SK-N-SH (cell line): ENCODE results near the gene DRGX. TPM values are rescaled to one million over a fixed set of nuclear protein-coding genes. Genes with fewer than 3 reads are reported as not detected.

Experiments used
- CTCF ChIA-PET: fragments of 300-600, 350-600 bp; formaldehyde crosslinking; extraction: SDS; loops from one replicate; lab custom pipeline; 2021; lab: Yijun Ruan, JAX
- POLR2A ChIA-PET: fragments of 350-600 bp; sonication (Branson Sonifier 250); formaldehyde crosslinking; extraction: SDS; loops from one replicate; lab custom pipeline; 2020; ENCODE audit warnings: antibody characterized with exemption, inconsistent platforms; lab: Yijun Ruan, JAX
- DNase-seq: peaks from one replicate; pipeline ENCODE4 v3.0.0; 2012
- H2AFZ ChIP-seq: fragments of 200-600 bp; sonication (generic); 2 replicates; pipeline ENCODE4 v1.8.1; 2016; ENCODE audit warnings: antibody characterized with exemption, mild to moderate bottlenecking, low read depth
- H3F3A ChIP-seq: fragments of 200-600 bp; sonication (generic); replicated peaks from 2 replicates; pipeline ENCODE3; 2016; ENCODE audit warnings: antibody characterized with exemption, mild to moderate bottlenecking; ENCODE audit not compliant: insufficient read depth
- H3K27ac ChIP-seq, 2 experiments: fragments of 200-500 bp in 1 of 2; fragments of 200-600 bp in 1 of 2; sonication (Bioruptor generic) in 1 of 2; sonication (generic), shearing (Covaris generic) in 1 of 2; 2 replicates each; pipeline versions ENCODE4 v1.5.1 to v1.6.1; 2014 to 2016; ENCODE audit warnings: low read depth in 2 of 2, inconsistent platforms in 1 of 2, low read length in 1 of 2, mild to moderate bottlenecking in 1 of 2, mixed read lengths in 1 of 2
- H3K27me3 ChIP-seq: fragments of 200-600 bp; sonication (generic), shearing (Covaris generic); 2 replicates; pipeline ENCODE4 v1.6.1; 2016; ENCODE audit warnings: mixed run types; ENCODE audit not compliant: insufficient read depth
- H3K36me3 ChIP-seq, 2 experiments: fragments of 200-500 bp in 1 of 2; fragments of 200-600 bp in 1 of 2; sonication (Bioruptor generic) in 1 of 2; sonication (generic) in 1 of 2; replicated peaks in 1 of 2; 2 replicates each; pipeline versions ENCODE3 to v1.5.1; 2014 to 2016; ENCODE audit warnings: low read length in 1 of 2, mild to moderate bottlenecking in 1 of 2; ENCODE audit not compliant: insufficient read depth in 2 of 2, control insufficient read depth in 1 of 2
- H3K4me1 ChIP-seq, 2 experiments: fragments of 200-500 bp in 1 of 2; fragments of 200-600 bp in 1 of 2; sonication (Bioruptor generic) in 1 of 2; sonication (generic), shearing (Covaris generic) in 1 of 2; 2 replicates each; pipeline versions ENCODE4 v1.5.1 to v1.6.1; 2014 to 2016; ENCODE audit warnings: low read depth in 1 of 2, low read length in 1 of 2, mixed run types in 1 of 2; ENCODE audit not compliant: insufficient read depth in 2 of 2, control insufficient read depth in 1 of 2
- H3K4me2 ChIP-seq: fragments of 200-600 bp; sonication (generic), shearing (Covaris generic); 2 replicates; pipeline ENCODE4 v1.6.1; 2017; ENCODE audit warnings: mixed run types
- H3K4me3 ChIP-seq, 2 experiments: fragments of 200-500 bp in 1 of 2; fragments of 200-600 bp in 1 of 2; sonication (Bioruptor generic) in 1 of 2; sonication (generic), shearing (Covaris generic) in 1 of 2; 2 replicates each; pipeline versions ENCODE4 v1.5.1 to v1.8.1; 2014 to 2016; ENCODE audit warnings: low read depth in 2 of 2, inconsistent platforms in 1 of 2, low read length in 1 of 2, mild to moderate bottlenecking in 1 of 2, mixed read lengths in 1 of 2, moderate library complexity in 1 of 2
- H3K79me2 ChIP-seq: fragments of 200-600 bp; sonication (generic); 2 replicates; pipeline ENCODE4 v1.8.1; 2017; ENCODE audit warnings: mild to moderate bottlenecking; ENCODE audit not compliant: insufficient read depth
- H3K9ac ChIP-seq: fragments of 200-600 bp; sonication (generic); 2 replicates; pipeline ENCODE4 v1.6.1; 2017; ENCODE audit warnings: mixed run types
- H3K9me2 ChIP-seq: fragments of 200-600 bp; sonication (generic); 2 replicates; pipeline ENCODE4 v1.6.1; 2017; ENCODE audit warnings: mixed run types
- H3K9me3 ChIP-seq: fragments of 200-600 bp; sonication (generic); 2 replicates; pipeline ENCODE4 v1.6.1; 2017; ENCODE audit warnings: mixed run types, mild to moderate bottlenecking, moderate library complexity
- H4K20me1 ChIP-seq: fragments of 200-600 bp; sonication (generic); 2 replicates; pipeline ENCODE4 v1.6.1; 2017; ENCODE audit warnings: mild to moderate bottlenecking, mixed run types; ENCODE audit not compliant: insufficient read depth
- FOXJ3 ChIP-seq: sonication (generic); formaldehyde crosslinking; IDR thresholded peaks from 2 replicates; pipeline ENCODE4 v1.5.1; 2020; ENCODE audit warnings: mild to moderate bottlenecking, missing genetic modification reagents
- FOXM1 ChIP-seq: IDR thresholded peaks from 2 replicates; pipeline ENCODE4 v1.4.0; 2012; ENCODE audit warnings: low read depth, mild to moderate bottlenecking
- MEF2A ChIP-seq: IDR thresholded peaks from 2 replicates; pipeline ENCODE4 v1.4.0; 2012; ENCODE audit warnings: low read depth, borderline replicate concordance
- NFIC ChIP-seq: IDR thresholded peaks from 2 replicates; pipeline ENCODE4 v1.4.0; 2012; ENCODE audit warnings: borderline replicate concordance
- NRF1 ChIP-seq: IDR thresholded peaks from 2 replicates; pipeline ENCODE4 v1.6.1; 2012; ENCODE audit warnings: low read depth, mild to moderate bottlenecking, low read length
- RAD21 ChIP-seq: IDR thresholded peaks from 2 replicates; pipeline ENCODE4 v1.6.1; 2012; ENCODE audit warnings: mild to moderate bottlenecking, low read length
- RFX5 ChIP-seq: IDR thresholded peaks from 2 replicates; pipeline ENCODE4 v1.6.1; 2012; ENCODE audit warnings: mild to moderate bottlenecking, improper control_type of control experiment, low read length
- RXRA ChIP-seq: IDR thresholded peaks from 2 replicates; pipeline ENCODE4 v1.4.0; 2012; ENCODE audit warnings: low read depth, mild to moderate bottlenecking, borderline replicate concordance
- SIN3A ChIP-seq: IDR thresholded peaks from 2 replicates; pipeline ENCODE4 v1.6.1; 2012; ENCODE audit warnings: low read depth, mild to moderate bottlenecking, low read length, moderate library complexity, borderline replicate concordance
- TAF1 ChIP-seq: IDR thresholded peaks from 2 replicates; pipeline ENCODE4 v1.6.1; 2012; ENCODE audit warnings: low read depth, mild to moderate bottlenecking, low read length, moderate library complexity, borderline replicate concordance
- YY1 ChIP-seq: IDR thresholded peaks from 2 replicates; pipeline ENCODE4 v1.4.0; 2012; ENCODE audit warnings: low read depth, mild to moderate bottlenecking
- WGBS: methylation state at CpG from one replicate; pipeline ENCODE4 v1.1.6; 2017; ENCODE audit warnings: low lambda C conversion rate; 5-methylcytosine and 5-hydroxymethylcytosine counted together
- polyA plus RNA-seq, 3 experiments: library from polyadenylated mRNA; depleted of rRNA; stranded (reverse); fragments of >200 nt; gene quantifications; 2 replicates each; pipeline ENCODE4 v1.2.3, GENCODE V29; 2012
- TF ChIP-seq, protein P1 (sequence below): IDR thresholded peaks from 2 replicates; pipeline ENCODE4 v1.4.0; 2012; ENCODE audit warnings: low read depth, borderline replicate concordance
- TF ChIP-seq, protein P2 (sequence below): IDR thresholded peaks from 2 replicates; pipeline ENCODE4; 2012
- TF ChIP-seq, protein P3 (sequence below): IDR thresholded peaks from 2 replicates; pipeline ENCODE4 v1.4.0; 2012; ENCODE audit warnings: low read depth, borderline replicate concordance
- TF ChIP-seq, protein P4 (sequence below): fragments of 200-600 bp; sonication (generic); IDR thresholded peaks from 2 replicates; pipeline ENCODE4 v1.6.1; 2017; ENCODE audit warnings: antibody characterized with exemption, mild to moderate bottlenecking, moderate library complexity
- TF ChIP-seq, protein P5 (sequence below): fragments of 150-350 bp; IDR thresholded peaks from 2 replicates; pipeline ENCODE4 v1.6.1; 2017; ENCODE audit warnings: antibody characterized with exemption, low read length, low read depth, borderline replicate concordance

Gene DRGX
- polyA plus RNA-seq, 1 of the 3 experiments (the other 2 are of a cell fraction): not detected

DNA sequence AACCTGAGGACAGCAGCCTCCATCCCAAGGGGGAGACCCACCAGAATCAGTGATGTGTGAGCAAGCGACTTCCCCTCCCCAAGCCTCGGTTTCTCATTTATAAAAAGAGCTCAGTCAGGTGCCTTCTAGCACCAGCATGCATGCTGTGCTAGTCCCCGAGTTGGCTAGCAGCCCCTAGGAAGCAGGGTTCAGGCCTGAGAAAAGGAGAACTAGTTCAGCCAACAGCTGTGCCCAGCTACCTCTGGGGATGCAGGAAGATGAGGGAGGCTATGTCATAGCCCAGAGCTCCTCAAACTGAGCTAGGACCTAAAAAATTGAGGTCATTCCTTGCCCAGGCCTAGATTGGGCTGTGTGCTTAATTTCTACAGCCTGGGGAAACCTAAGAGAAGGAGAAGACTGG lies 13.7 kb downstream of the DRGX start:
- no peaks in the 10 kb centered on the region for H3F3A ChIP-seq
- H3K9me3 ChIP-seq: no peaks in the 10 kb centered on the region
- WGBS: 15% methylated on average over 3 of the region's 3 CpGs
- POLR2A ChIA-PET: no interaction called here
- no peaks in the 10 kb centered on the region for H3K9me2 ChIP-seq
- H4K20me1 ChIP-seq: no peaks in the 10 kb centered on the region
- no peak overlapping the region for H2AFZ ChIP-seq
- H3K27ac ChIP-seq: no peak overlapping the region
- no peak overlapping the region for H3K9ac ChIP-seq
- no peak overlapping the region for H3K4me3 ChIP-seq
- H3K4me1 ChIP-seq: no peaks in the 10 kb centered on the region; a peak in 1 of 4 replicates
- CTCF ChIA-PET: interaction anchor here (1.0 to 1.7 kb wide), 4 partner anchors 13 to 726 kb away, joined by 3 to 5 read pairs (median 4); no protein-coding TSS in a partner anchor
- no peak for TF ChIP-seq NRF1
- TF ChIP-seq, protein P1, sequence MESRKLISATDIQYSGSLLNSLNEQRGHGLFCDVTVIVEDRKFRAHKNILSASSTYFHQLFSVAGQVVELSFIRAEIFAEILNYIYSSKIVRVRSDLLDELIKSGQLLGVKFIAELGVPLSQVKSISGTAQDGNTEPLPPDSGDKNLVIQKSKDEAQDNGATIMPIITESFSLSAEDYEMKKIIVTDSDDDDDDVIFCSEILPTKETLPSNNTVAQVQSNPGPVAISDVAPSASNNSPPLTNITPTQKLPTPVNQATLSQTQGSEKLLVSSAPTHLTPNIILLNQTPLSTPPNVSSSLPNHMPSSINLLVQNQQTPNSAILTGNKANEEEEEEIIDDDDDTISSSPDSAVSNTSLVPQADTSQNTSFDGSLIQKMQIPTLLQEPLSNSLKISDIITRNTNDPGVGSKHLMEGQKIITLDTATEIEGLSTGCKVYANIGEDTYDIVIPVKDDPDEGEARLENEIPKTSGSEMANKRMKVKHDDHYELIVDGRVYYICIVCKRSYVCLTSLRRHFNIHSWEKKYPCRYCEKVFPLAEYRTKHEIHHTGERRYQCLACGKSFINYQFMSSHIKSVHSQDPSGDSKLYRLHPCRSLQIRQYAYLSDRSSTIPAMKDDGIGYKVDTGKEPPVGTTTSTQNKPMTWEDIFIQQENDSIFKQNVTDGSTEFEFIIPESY: no peak
- no peak for TF ChIP-seq RXRA
- TF ChIP-seq RFX5: no peak
- no peak for TF ChIP-seq FOXJ3 (CRISPR knock-in tag)
- no peak for TF ChIP-seq RAD21
- TF ChIP-seq YY1: no peak
- no peak for TF ChIP-seq TAF1
- TF ChIP-seq NFIC: no peak
- no peak for TF ChIP-seq MEF2A
- no peak for TF ChIP-seq SIN3A
- no peak for DNase-seq
- no peaks in the 10 kb centered on the region for H3K36me3 ChIP-seq
- H3K79me2 ChIP-seq: no peaks in the 10 kb centered on the region
- H3K27me3 ChIP-seq: no peaks in the 10 kb centered on the region; the same call in 1 of the 2 replicates
- no peak overlapping the region for H3K4me2 ChIP-seq

DNA sequence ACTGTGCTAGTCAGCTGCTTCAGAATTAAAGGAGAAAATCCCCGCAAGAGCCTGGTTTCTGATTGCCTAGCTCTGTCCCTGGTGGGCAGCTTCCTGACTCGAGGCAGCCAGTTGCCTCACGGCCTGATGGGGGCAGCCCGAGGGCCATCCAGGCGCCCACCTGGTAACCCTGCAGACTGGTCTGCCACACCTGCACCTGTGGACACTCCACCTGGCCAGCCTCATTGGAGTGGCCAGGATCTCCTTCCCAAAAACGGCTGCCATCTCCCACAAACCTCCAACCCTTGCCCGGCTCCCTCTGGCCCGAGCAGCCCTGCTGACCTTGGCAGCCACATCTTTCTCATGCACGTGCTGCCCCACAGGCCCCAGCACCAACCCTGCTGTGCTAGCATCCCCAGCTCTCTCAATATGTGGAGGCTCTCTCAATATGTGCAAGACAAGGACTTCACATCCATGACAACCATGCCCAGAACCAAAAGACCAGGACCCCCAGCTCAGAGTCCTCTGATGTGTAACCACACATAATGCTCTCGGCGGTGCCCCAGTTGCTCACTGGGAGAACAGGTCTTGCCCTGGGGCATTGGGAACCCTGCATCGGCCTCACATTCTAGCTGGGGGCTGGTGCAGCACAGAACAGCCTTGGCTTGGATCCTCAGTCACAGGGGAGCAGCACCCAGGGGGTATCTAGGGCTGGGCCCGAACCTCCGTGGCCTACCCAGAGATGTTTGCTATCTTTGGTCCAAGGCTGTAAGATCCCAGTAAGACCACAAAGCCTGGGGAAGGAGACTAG lies 14.6 kb downstream of the DRGX start:
- no peak for DNase-seq
- H3K4me3 ChIP-seq: no peak overlapping the region
- no peak overlapping the region for H3K9ac ChIP-seq
- H3K27ac ChIP-seq: no peak overlapping the region
- no peaks in the 10 kb centered on the region for H3K9me2 ChIP-seq
- H4K20me1 ChIP-seq: no peaks in the 10 kb centered on the region
- 35% methylated on average over 11 of the region's 14 CpGs for WGBS
- no peaks in the 10 kb centered on the region; the same call in 1 of the 2 replicates for H3K27me3 ChIP-seq
- TF ChIP-seq, protein P2, sequence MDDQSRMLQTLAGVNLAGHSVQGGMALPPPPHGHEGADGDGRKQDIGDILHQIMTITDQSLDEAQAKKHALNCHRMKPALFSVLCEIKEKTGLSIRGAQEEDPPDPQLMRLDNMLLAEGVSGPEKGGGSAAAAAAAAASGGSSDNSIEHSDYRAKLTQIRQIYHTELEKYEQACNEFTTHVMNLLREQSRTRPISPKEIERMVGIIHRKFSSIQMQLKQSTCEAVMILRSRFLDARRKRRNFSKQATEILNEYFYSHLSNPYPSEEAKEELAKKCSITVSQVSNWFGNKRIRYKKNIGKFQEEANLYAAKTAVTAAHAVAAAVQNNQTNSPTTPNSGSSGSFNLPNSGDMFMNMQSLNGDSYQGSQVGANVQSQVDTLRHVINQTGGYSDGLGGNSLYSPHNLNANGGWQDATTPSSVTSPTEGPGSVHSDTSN: no peak
- no peak for TF ChIP-seq FOXM1
- no peak for TF ChIP-seq RAD21
- TF ChIP-seq, protein P3, sequence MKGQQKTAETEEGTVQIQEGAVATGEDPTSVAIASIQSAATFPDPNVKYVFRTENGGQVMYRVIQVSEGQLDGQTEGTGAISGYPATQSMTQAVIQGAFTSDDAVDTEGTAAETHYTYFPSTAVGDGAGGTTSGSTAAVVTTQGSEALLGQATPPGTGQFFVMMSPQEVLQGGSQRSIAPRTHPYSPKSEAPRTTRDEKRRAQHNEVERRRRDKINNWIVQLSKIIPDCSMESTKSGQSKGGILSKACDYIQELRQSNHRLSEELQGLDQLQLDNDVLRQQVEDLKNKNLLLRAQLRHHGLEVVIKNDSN: no peak
- TF ChIP-seq, protein P4, sequence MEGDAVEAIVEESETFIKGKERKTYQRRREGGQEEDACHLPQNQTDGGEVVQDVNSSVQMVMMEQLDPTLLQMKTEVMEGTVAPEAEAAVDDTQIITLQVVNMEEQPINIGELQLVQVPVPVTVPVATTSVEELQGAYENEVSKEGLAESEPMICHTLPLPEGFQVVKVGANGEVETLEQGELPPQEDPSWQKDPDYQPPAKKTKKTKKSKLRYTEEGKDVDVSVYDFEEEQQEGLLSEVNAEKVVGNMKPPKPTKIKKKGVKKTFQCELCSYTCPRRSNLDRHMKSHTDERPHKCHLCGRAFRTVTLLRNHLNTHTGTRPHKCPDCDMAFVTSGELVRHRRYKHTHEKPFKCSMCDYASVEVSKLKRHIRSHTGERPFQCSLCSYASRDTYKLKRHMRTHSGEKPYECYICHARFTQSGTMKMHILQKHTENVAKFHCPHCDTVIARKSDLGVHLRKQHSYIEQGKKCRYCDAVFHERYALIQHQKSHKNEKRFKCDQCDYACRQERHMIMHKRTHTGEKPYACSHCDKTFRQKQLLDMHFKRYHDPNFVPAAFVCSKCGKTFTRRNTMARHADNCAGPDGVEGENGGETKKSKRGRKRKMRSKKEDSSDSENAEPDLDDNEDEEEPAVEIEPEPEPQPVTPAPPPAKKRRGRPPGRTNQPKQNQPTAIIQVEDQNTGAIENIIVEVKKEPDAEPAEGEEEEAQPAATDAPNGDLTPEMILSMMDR: no peak
- TF ChIP-seq, protein P5, sequence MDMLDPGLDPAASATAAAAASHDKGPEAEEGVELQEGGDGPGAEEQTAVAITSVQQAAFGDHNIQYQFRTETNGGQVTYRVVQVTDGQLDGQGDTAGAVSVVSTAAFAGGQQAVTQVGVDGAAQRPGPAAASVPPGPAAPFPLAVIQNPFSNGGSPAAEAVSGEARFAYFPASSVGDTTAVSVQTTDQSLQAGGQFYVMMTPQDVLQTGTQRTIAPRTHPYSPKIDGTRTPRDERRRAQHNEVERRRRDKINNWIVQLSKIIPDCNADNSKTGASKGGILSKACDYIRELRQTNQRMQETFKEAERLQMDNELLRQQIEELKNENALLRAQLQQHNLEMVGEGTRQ: no peak
- no peak for TF ChIP-seq MEF2A
- CTCF ChIA-PET: interaction anchor here (1.7 kb wide), 1 partner anchor 725 kb away, joined by 4 read pairs; no protein-coding TSS in a partner anchor
- H3K4me2 ChIP-seq: no peak overlapping the region
- H3F3A ChIP-seq: no peaks in the 10 kb centered on the region
- no peak overlapping the region for H2AFZ ChIP-seq
- no peaks in the 10 kb centered on the region for H3K9me3 ChIP-seq
- H3K79me2 ChIP-seq: no peaks in the 10 kb centered on the region
- H3K36me3 ChIP-seq: no peaks in the 10 kb centered on the region
- POLR2A ChIA-PET: interaction anchor here (1.1 kb wide), 1 partner anchor 21 kb away, joined by 3 read pairs; no protein-coding TSS in a partner anchor
- no peaks in the 10 kb centered on the region; a peak in 1 of 4 replicates for H3K4me1 ChIP-seq
